Hepatocyte (in vitro differentiated cells): ENCODE measurements around the gene SYNPO2.

ENCODE experiments used
- EZH2 ChIP-seq: fragments of 200-600 bp; sonication (generic); IDR thresholded peaks from 2 replicates; pipeline ENCODE4 v1.6.1; 2016; ENCODE audit warnings: antibody characterized with exemption, mild to moderate bottlenecking, borderline replicate concordance
- TF ChIP-seq, protein P1 (sequence below): fragments of 200-600 bp; sonication (generic); IDR thresholded peaks from 2 replicates; pipeline ENCODE4 v1.5.1; 2016; ENCODE audit warnings: antibody characterized with exemption, mild to moderate bottlenecking; ENCODE audit not compliant: poor library complexity

DNA sequence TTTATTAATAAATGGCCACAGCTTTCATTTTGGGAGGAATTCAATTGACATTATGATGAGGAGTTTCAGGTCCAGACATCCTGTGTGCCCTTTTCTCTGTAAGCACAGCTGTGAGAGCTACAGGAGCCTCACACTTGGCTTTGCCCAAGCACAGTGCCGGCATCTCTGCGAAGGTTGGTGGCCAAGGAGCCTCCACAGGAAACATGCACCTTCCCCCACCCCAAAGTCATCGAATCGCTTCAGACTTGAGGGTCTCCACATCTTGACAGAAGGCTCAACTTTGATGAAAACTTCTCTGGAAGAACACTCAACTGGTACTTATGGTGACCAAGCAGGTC, 100.0 kb downstream of the SYNPO2 start:
- no peak for TF ChIP-seq EZH2
- TF ChIP-seq, protein P1, sequence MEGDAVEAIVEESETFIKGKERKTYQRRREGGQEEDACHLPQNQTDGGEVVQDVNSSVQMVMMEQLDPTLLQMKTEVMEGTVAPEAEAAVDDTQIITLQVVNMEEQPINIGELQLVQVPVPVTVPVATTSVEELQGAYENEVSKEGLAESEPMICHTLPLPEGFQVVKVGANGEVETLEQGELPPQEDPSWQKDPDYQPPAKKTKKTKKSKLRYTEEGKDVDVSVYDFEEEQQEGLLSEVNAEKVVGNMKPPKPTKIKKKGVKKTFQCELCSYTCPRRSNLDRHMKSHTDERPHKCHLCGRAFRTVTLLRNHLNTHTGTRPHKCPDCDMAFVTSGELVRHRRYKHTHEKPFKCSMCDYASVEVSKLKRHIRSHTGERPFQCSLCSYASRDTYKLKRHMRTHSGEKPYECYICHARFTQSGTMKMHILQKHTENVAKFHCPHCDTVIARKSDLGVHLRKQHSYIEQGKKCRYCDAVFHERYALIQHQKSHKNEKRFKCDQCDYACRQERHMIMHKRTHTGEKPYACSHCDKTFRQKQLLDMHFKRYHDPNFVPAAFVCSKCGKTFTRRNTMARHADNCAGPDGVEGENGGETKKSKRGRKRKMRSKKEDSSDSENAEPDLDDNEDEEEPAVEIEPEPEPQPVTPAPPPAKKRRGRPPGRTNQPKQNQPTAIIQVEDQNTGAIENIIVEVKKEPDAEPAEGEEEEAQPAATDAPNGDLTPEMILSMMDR, result no peak
